Duodenal mucosa (tissue), 2 donors: Measurements from ENCODE around the gene KCNIP3.

Experiments
- H3K27ac ChIP-seq: one replicate; pipeline ENCODE4 v1.7.0; 2013; ENCODE audit warnings: low read depth, low read length
- H3K27me3 ChIP-seq, 2 donors: one replicate each; pipeline ENCODE4 v1.7.0; 2013; ENCODE audit warnings: low read length in 2 of 2, control low read depth in 1 of 2; ENCODE audit not compliant: insufficient read depth in 2 of 2, control insufficient read depth in 1 of 2
- H3K36me3 ChIP-seq, 2 donors: one replicate each; pipeline ENCODE4 v1.7.0; 2013; ENCODE audit warnings: low read length in 2 of 2, control low read depth in 1 of 2; ENCODE audit not compliant: insufficient read depth in 2 of 2, control insufficient read depth in 1 of 2
- H3K4me1 ChIP-seq, 2 donors: one replicate each; pipeline ENCODE4 v1.7.0; 2013; ENCODE audit warnings: low read length in 2 of 2, control low read depth in 1 of 2; ENCODE audit not compliant: insufficient read depth in 2 of 2, control insufficient read depth in 1 of 2
- H3K4me3 ChIP-seq, 2 donors: one replicate each; pipeline ENCODE4 v1.7.0; 2013; ENCODE audit warnings: low read length in 2 of 2, low read depth in 1 of 2
- H3K9ac ChIP-seq, 2 donors: one replicate each; pipeline ENCODE4 v1.7.0; 2013; ENCODE audit warnings: low read length in 2 of 2, low read depth in 1 of 2
- H3K9me3 ChIP-seq, 2 donors: one replicate each; pipeline ENCODE4 v1.7.0; 2013; ENCODE audit warnings: low read length in 2 of 2, control low read depth in 1 of 2; ENCODE audit not compliant: control insufficient read depth in 1 of 2

The KCNIP3 gene

GRCh38 chr2:95334916-95335641 lies 37.9 kb downstream of the KCNIP3 start:
- H3K36me3 ChIP-seq, result no peaks in the 10 kb centered on the region
- H3K9ac ChIP-seq, result no peak overlapping the region
- no peak overlapping the region for H3K27ac ChIP-seq
- peaks cover 6 to 7% of the 10 kb centered on the region in 2 donors for H3K27me3 ChIP-seq
- no peaks in the 10 kb centered on the region for H3K4me1 ChIP-seq
- no peak overlapping the region for H3K4me3 ChIP-seq
- no peaks in the 10 kb centered on the region for H3K9me3 ChIP-seq

GRCh38 chr2:95336406-95336805 lies 39.3 kb downstream of the KCNIP3 start:
- H3K36me3 ChIP-seq, result no peaks in the 10 kb centered on the region
- H3K27me3 ChIP-seq, result peaks cover 6 to 7% of the 10 kb centered on the region in 2 donors
- no peak overlapping the region for H3K9ac ChIP-seq
- H3K4me3 ChIP-seq, result no peak overlapping the region
- no peaks in the 10 kb centered on the region for H3K4me1 ChIP-seq
- no peak overlapping the region for H3K27ac ChIP-seq
- no peaks in the 10 kb centered on the region for H3K9me3 ChIP-seq

GRCh38 chr2:95337829-95338228 lies 40.7 kb downstream of the KCNIP3 start:
- Histone ChIP-seq H3K27ac (no peak overlapping the region), H3K36me3 (no peaks in the 10 kb centered on the region), H3K4me1 (no peaks in the 10 kb centered on the region), H3K27me3 (peaks cover 7 to 11% of the 10 kb centered on the region in 2 donors), H3K9ac (no peak overlapping the region), H3K9me3 (no peaks in the 10 kb centered on the region), H3K4me3 (no peak overlapping the region)

GRCh38 chr2:95342556-95343320 lies 45.6 kb downstream of the KCNIP3 start:
- Histone ChIP-seq H3K27me3 (peaks cover 16 to 20% of the 10 kb centered on the region in 2 donors), H3K4me1 (peaks cover 6 to 8% of the 10 kb centered on the region in 2 donors), H3K27ac (no peak overlapping the region), H3K4me3 (no peak overlapping the region), H3K9ac (no peak overlapping the region), H3K9me3 (no peaks in the 10 kb centered on the region), H3K36me3 (no peaks in the 10 kb centered on the region)

- H3K9ac ChIP-seq, result no peak overlapping the region
- no peak overlapping the region for H3K4me3 ChIP-seq
- H3K27ac ChIP-seq, result no peak overlapping the region
- H3K9me3 ChIP-seq, result no peaks in the 10 kb centered on the region
- peaks cover 16 to 20% of the 10 kb centered on the region in 2 donors for H3K27me3 ChIP-seq
- H3K36me3 ChIP-seq, result no peaks in the 10 kb centered on the region
- H3K4me1 ChIP-seq, result peaks cover 6 to 8% of the 10 kb centered on the region in 2 donors
These were observed 46.5 kb downstream of the KCNIP3 start for GRCh38 chr2:95343429-95344214.

- no peaks in the 10 kb centered on the region for H3K9me3 ChIP-seq
These were observed 47.1 kb downstream of the KCNIP3 start for GRCh38 chr2:95344215-95344583.

GRCh38 chr2:95344656-95345055 lies 47.5 kb downstream of the KCNIP3 start:
- Histone ChIP-seq H3K9me3 (no peaks in the 10 kb centered on the region), H3K27ac (no peak overlapping the region), H3K9ac (no peak overlapping the region), H3K4me3 (no peak overlapping the region), H3K36me3 (no peaks in the 10 kb centered on the region), H3K4me1 (peaks cover 6 to 8% of the 10 kb centered on the region in 2 donors), H3K27me3 (peaks cover 16 to 20% of the 10 kb centered on the region in 2 donors)

More at GRCh38 chr2:95344215-95344583, 47.1 kb downstream of the KCNIP3 start:
- Histone ChIP-seq H3K36me3 (no peaks in the 10 kb centered on the region), H3K9ac (no peak overlapping the region), H3K27me3 (peaks cover 16 to 20% of the 10 kb centered on the region in 2 donors), H3K27ac (no peak overlapping the region), H3K4me3 (no peak overlapping the region), H3K4me1 (peaks cover 6 to 8% of the 10 kb centered on the region in 2 donors)

- Histone ChIP-seq H3K27ac (no peak overlapping the region), H3K27me3 (peaks cover 16 to 20% of the 10 kb centered on the region in 2 donors), H3K9ac (peak overlapping the region in 1 of 2 donors; percentile 51)
These were observed 48.0 kb downstream of the KCNIP3 start for GRCh38 chr2:95345081-95345562.

GRCh38 chr2:95345563-95346230 lies 48.5 kb downstream of the KCNIP3 start:
- Histone ChIP-seq H3K9me3 (no peaks in the 10 kb centered on the region), H3K27me3 (peaks cover 16 to 20% of the 10 kb centered on the region in 2 donors), H3K27ac (no peak overlapping the region), H3K36me3 (no peaks in the 10 kb centered on the region), H3K4me3 (peak overlapping the region; percentile 71 to 74), H3K4me1 (peaks cover 6 to 8% of the 10 kb centered on the region in 2 donors), H3K9ac (peak overlapping the region; percentile 29 to 51)

More at GRCh38 chr2:95345081-95345562, 48.0 kb downstream of the KCNIP3 start:
- Histone ChIP-seq H3K4me3 (peak overlapping the region; percentile 71 to 74), H3K9me3 (no peaks in the 10 kb centered on the region), H3K4me1 (peaks cover 6 to 8% of the 10 kb centered on the region in 2 donors), H3K36me3 (no peaks in the 10 kb centered on the region)
